Astrocyte of the cerebellum (primary cell): Measurements from ENCODE around the gene FARSB.

Source experiments
- DNase-seq: peaks from one replicate; pipeline ENCODE4 v3.0.0-alpha.2; 2011; ENCODE audit warnings: low read depth
- H3K4me3 ChIP-seq: 2 replicates; pipeline ENCODE4 v1.5.1; 2011; ENCODE audit warnings: mild to moderate bottlenecking, low read depth, low read length, moderate library complexity
- in situ Hi-C: cut with HindIII; loops from 2 replicates; pipeline ENCODE4 v1.10.0; 2017; ENCODE audit warnings: low sequenced_read_pairs
- TF ChIP-seq, protein P1 (sequence below): IDR thresholded peaks from 2 replicates; pipeline ENCODE4 v1.5.1; 2012; ENCODE audit warnings: low read length, low read depth, moderate library complexity, mild to moderate bottlenecking; ENCODE audit errors: missing control alignments

The FARSB gene

GRCh38 chr2:222669353-222669752 lies 13.5 kb upstream of the FARSB start:
- no peak overlapping the region for H3K4me3 ChIP-seq
- in situ Hi-C loops: no loop called here
- DNase-seq: no peak
- TF ChIP-seq, protein P1, sequence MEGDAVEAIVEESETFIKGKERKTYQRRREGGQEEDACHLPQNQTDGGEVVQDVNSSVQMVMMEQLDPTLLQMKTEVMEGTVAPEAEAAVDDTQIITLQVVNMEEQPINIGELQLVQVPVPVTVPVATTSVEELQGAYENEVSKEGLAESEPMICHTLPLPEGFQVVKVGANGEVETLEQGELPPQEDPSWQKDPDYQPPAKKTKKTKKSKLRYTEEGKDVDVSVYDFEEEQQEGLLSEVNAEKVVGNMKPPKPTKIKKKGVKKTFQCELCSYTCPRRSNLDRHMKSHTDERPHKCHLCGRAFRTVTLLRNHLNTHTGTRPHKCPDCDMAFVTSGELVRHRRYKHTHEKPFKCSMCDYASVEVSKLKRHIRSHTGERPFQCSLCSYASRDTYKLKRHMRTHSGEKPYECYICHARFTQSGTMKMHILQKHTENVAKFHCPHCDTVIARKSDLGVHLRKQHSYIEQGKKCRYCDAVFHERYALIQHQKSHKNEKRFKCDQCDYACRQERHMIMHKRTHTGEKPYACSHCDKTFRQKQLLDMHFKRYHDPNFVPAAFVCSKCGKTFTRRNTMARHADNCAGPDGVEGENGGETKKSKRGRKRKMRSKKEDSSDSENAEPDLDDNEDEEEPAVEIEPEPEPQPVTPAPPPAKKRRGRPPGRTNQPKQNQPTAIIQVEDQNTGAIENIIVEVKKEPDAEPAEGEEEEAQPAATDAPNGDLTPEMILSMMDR: no peak

DNA sequence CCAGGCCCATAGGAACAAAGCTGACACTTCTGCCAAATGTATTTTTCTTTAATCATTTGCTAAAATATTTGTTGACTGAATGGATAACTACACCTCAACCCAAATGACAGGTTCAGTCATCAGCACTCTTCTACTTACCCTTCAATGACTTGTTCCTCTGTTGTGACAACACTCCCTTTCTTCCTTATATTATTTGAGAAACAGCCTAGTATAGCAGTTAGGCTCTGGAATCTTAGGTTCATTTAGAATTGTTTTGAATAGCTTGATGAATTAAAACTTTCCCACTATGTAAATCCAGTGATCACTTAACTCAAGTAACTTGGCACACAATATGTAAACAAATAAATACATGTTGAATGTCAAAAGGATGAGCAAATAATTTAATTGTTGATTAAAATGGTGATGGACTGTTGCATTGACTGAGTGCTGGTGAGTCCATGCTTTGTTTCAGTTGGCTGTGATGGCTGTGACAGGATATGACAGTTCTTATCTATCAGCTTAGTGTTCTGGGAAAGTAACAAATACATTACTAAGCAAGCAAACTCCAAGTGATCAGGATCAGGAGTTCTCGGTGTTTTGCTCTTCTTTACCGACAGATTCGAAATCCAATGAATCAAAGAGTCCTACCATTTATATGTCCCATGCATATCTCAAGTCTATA lies 12.7 kb upstream of the FARSB start:
- H3K4me3 ChIP-seq: no peak overlapping the region
- in situ Hi-C loops: no loop called here
- TF ChIP-seq, protein P1: no peak
- DNase-seq: no peak

- TF ChIP-seq, protein P1: no peak
- no peak for DNase-seq
- in situ Hi-C loops: no loop called here
- H3K4me3 ChIP-seq: no peak overlapping the region
These were observed 7.6 kb upstream of the FARSB start for GRCh38 chr2:222663479-222663878.

DNA sequence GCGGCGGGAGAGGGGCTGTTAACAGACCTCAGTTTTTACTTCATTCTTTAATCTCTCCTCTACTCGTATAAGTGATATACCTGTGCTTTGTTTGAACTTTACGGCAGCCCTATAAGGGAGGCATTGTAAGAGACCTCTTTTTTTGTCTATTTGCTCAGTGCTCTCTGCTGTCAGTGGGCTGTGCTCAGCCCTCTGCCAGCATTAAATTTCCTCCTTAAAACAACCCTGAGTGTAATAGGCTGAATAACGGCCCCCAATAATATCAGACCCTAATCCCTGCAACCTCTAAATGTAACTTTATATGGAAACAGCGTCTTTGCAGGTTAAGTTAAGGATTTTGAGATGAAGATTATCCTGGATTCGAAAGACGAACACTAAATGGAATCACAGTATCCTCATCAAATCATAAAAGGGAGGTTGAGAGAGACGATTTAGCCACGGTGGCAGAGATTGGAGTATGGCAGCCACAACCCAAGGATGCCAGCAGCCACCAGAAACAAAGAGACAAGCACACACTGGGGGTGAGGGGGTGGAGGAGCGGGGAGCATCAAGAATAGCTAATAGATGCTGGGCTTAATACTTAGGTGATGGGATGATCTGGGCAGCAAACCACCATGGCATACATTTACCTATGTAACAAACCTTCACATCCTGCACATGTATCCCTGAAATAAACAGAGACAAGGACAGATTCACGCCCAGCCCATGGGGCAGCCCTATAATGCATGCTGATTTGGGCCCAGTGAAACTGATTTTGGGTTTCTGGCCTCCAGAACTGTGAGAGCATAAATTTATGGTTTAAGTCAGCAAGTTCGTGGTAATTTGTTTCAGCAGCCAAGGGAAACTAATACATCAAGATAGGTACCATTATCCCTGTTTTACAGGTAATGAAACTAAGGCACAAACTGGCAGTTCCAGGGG lies 894 bp upstream of the FARSB start:
- in situ Hi-C loops: no loop called here
- peak overlapping the region; percentile 99 for H3K4me3 ChIP-seq
- DNase-seq: no peak
- TF ChIP-seq, protein P1: no peak

DNA sequence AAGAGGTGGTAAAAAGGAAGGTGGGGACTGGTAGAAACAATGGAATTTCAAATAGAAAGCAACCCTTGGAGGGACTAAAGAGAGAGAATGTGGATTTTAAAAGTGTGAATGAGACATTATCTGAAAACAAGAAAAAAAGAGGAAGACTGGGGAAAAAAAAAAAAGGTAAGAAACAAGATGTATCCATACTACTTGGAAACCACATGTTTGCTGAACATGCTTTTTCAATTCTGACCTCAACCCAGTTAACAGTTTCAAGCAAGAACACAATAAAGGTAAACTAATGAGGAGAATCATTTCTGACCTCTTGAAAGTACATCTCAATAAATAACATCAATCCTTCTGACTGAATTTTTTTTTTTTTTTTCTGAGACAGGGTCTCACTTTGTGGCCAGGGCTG lies 2.6 kb downstream of the FARSB start:
- in situ Hi-C loops: no loop called here
- no peak for DNase-seq
- TF ChIP-seq, protein P1: no peak
- no peak overlapping the region for H3K4me3 ChIP-seq

DNA sequence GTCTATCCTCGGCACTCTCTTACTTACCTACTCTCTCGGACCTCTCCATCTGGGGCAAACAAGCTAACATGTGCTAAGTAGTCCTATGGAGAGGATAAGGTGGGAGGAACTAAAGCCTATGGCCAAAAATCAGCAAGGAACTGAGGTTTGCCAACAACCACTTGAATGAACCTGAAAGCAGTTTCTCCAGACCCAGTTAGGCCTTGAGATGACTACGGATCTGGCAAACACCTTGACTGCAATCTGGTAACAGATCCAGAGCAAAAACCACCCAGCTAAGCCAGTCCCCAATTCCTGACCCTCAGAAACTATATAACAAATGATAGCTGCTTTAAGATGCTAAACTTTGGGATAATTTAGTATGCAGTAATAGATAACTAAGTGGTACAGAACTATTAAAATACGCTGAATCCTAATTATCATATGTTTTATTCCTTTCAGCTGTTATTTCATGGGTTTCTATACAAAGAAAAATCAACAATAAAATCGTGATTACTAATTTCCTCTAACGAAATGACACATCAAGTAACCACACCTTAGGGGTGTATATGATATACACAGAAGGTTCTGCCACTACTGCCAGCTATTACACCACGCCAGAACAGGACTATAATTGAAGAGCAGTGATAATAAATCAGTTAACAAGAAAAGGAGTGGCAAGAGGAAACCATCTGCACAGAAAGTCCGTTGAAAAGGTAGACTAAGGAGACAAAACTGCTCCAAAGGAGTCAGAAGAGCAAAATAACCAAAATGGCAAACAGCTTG lies 3.2 kb downstream of the FARSB start:
- TF ChIP-seq, protein P1: no peak
- in situ Hi-C loops: no loop called here
- DNase-seq: no peak
- no peak overlapping the region for H3K4me3 ChIP-seq
